Colon (tissue), 2 donors: ENCODE data around the gene ZIC4.

Experiments used
- FAIRE-seq: peaks from 2 replicates; lab custom pipeline; 2012; peaks lifted over from hg19 to GRCh38; lab: Jason Lieb, UNC
- donor health status: control.
- donor health status: control.

ZIC4 gene

GRCh38 chr3:147389717-147390116 is 16.6 kb downstream of the ZIC4 start:
- FAIRE-seq: no peak

DNA sequence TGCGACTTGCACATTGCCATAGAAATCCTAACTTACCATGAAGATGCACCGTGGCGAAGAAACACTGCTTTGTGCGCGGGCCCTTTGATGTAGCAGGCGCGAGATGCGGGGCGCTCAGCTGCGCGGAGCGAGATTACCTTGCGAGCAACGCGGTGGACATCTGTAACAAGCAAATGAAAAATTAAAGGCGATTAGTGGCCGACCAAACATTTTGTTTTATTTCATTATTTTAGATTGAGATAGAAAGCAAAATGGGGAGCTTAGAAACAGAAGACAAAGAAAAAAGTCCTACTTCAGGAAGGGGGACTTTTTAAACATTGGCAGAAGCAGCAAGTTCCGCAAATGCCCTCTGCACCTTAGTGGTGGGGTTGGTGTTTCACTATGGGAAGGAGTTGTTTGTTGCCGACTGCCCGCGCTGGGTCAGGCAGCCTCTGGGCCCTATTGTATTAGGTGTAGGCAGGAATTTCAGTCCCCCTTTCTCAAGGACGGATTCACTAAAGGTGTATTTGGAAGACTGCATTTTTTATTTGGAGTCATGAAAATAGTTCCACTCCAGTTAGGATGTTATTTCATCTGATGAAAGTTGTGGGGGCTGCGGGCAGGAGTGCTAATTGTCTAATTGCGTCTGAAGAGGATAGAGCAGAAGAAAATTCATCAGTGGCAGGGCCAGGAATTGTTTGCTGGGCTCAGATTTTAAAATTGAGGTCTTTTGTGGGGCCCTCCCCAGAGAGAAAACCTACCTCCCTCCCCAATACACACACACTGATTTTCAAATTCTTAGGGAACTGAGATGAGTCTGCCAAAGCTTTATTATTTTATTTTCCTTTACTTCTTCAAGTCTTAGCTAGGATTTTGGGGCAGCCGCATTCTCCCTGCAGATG is 17.4 kb downstream of the ZIC4 start:
- no peak for FAIRE-seq

- FAIRE-seq: no peak
Observed at GRCh38 chr3:147387885-147388699, 18.3 kb downstream of the ZIC4 start.

GRCh38 chr3:147387291-147387884 is 19.0 kb downstream of the ZIC4 start:
- no peak for FAIRE-seq

DNA sequence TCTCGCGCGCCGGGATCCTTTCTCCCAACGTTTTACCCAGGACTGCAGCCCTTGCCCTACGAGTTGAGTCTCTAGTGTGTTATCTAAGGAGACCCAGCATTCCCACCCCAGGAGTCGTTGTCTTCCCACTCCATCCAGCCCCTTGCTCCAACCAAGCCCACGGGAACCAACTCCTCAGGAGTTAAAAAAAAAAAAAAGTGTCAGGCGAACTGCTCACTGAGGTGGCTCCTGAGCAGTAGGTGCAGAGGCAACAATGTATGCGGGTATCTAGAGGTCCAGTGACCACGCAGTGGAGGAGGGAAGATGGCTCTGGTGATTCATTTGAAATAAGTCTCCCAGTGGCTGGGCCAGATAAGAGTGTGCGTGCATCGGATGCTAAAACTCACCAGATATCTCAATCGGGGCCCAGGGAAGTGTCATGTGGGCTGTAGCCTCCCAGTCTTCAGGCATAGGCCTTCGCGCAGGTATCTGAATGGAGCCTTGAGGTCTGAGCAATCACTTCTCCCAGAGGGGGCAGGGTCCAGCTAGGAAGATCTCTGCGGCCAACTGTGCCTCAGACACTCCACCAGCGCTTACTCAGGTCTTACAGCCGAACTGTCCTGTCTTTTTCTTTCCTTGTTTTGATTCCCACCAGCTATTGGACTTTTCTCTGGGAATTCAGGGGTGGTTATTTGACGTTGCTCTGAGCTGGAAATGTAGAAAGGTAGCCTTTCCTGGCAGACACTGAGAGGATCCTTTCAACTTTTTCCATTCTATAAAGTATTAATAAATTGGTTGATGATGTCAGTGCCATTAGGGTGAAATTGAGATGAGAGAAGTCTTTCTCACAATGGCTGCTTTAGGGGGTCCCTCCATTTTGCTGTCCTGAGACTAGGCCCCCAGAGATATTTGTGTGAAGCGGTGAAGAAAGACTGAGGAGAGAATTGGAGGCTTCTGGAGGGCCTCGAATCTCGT is 21.0 kb downstream of the ZIC4 start:
- no peak for FAIRE-seq

DNA sequence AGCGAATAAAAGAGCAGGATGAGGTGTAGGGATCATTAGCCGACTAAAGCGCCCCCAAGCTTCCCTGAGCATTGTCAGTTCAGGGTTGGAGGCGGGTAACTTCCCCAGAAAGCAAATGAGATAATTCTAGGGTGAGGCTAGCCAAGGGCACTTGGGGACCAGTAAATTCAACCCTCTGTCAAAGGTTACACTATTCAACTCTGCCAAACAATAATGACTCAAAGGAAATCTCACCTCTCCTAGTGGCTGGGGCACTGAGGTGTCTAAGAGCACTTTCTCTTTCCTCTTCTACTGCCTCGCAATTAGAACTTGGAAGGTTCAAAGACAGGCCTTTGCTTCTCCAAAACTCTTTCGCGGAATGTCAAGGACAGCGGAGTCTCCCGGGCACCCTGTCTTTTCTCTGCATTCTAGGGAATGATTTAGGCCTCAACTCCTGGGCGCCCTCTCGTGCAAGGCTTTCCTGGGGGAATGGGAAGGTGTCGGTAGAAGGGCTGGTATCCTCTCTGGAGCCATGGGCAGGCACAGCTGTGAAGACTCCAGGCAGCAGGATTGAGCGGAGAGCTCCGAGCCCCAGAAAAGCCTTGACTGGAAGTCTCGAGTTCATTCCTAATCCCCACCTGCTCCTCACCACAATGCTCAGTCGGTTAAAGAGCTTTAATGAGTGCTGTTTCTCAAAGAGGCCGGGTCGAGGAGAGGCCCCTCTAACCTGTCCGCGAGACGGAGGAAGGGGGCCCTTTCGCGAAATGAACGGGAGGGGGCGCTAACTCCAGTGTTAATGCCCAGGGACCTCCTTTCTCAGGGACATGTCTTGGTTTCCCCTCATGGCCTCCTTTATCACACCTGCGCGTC is 21.9 kb downstream of the ZIC4 start:
- FAIRE-seq: no peak

DNA sequence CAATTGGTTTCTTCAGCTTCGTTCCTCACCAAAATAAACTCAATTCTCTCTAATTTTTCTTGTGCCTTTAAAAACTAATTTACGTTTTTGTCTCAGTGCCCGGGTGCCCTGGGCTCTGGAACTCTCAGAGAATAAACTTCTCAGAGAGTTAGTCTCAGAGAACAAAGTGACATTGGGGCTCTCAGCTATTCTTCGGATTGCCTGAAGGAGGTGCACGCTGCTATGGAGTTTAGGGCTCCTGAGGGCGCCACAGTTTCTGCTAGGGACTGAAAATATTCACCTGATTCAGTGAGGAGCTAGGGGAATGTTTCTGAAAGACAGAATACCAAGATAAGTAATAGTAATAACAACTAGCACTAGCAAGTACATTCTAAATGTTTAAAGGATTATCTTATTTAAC is 22.7 kb downstream of the ZIC4 start:
- no peak for FAIRE-seq

- no peak for FAIRE-seq
Observed at GRCh38 chr3:147381596-147381995, 24.7 kb downstream of the ZIC4 start.

DNA sequence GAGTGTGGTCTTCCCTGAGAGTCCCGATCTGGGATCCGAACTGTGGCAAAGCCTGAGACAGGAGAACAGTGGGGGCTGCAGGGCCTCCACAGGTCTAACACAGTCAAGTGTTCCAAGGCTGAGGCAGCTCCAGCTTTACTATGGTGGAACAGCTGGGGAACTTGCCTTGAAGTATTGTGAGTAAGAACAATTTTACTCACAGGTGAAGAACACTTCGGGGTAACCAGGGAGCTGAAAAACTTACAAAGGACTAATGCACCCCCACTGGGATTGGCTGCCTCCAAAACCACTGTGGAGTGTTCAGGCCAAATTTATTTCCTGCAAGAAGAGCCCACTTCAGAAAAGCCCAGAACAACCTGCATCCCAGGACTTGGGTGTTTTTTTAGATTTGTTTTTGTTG is 25.4 kb downstream of the ZIC4 start:
- no peak for FAIRE-seq

DNA sequence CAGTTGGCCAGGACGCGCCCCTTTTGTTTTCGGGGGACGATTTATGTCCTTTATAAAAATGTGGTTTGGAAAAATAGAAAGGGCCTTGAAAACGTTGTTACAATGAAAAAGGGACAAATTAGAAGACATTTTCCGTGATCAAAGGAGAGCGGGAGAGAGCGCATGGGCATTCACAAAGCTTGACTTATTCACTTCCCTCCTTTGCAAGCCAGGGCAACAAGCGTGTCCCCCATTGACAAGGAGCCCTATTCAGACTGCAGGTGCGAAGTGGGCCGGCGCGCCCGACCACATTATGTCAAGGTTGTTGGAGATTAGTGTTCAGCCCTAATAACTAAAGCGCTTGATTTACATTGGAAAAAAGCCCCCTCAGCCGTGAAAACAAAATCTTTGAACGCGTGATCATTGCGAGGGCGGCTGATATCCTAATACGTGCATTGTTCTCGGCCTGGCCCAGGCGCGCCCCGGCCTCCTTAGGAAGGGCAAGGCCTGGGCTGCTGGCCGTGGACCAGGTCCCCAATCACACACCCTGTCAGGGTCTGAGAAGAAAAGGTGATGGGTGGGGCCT is 25.9 kb downstream of the ZIC4 start:
- no peak for FAIRE-seq

DNA sequence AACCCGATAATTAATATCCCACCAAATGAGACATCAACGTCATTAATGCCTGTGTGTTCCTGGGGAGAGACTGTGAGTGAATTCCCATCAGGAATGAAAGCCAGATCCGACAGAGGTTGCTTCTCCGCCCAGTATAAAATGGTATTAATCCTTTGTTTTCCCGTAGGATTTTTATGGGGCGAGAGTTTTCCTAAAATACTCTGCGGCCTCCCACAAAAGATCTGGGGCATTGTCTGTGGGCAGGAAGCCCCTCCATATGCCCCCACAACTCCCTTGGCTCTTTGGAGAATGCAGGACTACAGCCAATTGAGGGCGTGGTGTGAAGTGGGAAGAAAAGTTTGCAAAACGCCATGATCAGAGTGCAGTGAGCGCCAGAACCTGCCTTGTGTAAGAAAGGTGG is 26.7 kb downstream of the ZIC4 start:
- no peak for FAIRE-seq

DNA sequence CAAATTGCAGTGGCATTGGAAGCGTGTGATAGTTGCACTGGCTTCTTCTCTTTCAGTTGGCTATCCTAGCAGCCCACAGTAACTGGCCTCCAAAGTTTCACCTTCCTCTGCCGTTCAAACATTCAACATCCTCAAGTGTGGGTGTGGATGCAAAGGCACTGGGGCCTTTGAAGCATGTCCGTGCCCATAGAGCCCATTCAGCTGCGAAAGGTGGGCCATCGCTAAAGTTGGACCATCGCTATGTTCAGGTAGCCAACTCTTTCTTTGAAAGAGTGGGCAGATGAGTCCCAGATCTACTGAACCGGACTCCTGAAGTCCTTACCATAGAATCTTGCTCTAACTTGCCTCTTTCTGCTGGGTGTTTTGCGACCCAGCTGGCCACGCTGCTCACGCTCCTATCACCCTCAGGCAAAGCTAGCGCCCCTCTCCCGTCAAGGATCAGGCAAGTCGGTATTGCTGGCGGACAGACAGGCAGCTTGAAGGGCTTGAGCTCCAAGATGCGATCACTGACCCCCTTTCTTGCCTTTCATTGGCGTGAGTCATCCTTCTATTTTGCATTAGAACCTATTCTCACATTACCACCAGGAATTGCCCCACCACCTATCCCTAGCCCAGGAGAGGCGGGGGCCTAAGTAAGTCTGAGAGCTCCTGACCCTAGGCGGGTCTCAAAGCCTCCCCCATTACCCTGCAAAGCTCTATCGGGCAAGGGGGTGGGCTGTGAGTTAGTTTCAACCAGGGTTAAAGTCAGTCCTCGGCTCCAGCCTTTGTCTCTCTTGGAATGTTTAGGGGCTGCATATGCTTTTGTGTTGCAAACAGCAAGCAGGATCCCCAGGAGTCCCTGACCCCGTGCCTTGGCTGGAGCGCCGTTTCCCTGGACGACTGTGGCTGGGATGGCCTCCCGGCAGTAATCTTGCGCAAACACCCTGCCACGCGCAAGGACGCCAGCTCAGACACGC is 28.7 kb downstream of the ZIC4 start:
- no peak for FAIRE-seq

- FAIRE-seq: no peak
Observed at GRCh38 chr3:147373301-147373700, 33.0 kb downstream of the ZIC4 start.

- no peak for FAIRE-seq
Observed at GRCh38 chr3:147372525-147373027, 33.8 kb downstream of the ZIC4 start.

DNA sequence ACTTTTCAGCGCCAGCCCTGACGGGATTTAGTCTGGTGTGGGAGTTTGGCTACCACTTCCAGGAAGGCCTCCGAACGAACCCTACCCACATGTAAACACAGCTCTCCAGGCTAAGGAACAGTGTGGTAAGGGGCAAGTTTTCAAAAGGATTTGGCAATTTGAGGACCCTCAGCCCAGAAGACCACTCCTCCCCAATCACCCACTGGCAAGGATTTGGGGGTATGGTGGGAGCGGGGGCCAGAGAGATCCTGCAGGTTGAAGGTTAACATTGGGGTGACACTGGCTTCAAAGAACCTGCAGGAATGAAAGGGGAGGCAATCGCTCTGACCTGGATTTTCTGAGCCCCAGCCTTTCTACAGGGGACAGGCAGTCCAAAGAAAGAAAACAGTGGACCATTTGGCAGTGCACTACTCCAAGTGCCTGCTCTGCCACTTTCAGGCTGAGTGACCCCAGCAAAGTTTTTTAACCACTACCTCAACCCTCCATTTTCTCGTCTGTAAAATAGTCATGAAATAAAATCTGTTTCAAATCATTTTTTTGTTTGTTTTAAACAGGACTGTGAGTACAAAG is 34.5 kb downstream of the ZIC4 start:
- FAIRE-seq: no peak

- FAIRE-seq: no peak
Observed at GRCh38 chr3:147371140-147371539, 35.2 kb downstream of the ZIC4 start.

GRCh38 chr3:147370349-147370748 is 36.0 kb downstream of the ZIC4 start:
- FAIRE-seq: no peak

DNA sequence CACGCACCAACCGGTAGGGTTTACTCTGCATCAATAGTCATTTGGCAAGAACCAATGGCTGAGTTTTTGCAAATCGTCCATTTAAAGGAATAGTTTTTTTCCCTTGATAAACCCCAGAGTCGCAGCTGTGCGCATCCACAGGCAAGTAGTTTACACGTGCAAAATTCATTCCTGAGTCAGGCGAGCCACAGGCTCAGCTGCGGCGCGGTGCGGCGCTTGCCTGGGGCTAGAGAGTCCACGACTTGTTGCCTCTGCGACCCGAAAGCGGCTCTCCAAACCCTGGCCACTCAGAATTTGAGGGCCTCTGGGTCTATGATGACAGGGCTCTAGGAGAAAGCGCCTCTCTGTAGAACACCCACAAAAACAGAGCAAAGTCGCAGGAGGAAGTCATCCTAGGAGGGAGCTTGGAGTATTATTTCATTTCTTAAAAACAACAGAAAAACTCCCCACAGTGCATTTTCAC is 36.7 kb downstream of the ZIC4 start:
- no peak for FAIRE-seq

- FAIRE-seq: no peak
Observed at GRCh38 chr3:147369231-147369630, 37.1 kb downstream of the ZIC4 start.
